AG04449 (cell line): ENCODE measurements around the gene LRRC74B.
"Not testable (repeated sequence)": the region's sequence is repeated elsewhere in the genome, so short reads cannot be mapped to it uniquely, and the experiment has no call there.

ENCODE experiments used
- CTCF ChIA-PET: fragments of 350-600 bp; formaldehyde crosslinking; extraction: SDS; loops from one replicate; lab custom pipeline; 2021; ENCODE audit warnings: antibody characterized with exemption; lab: Yijun Ruan, JAX
- POLR2A ChIA-PET: fragments of 400-600, 350-600 bp; formaldehyde crosslinking; extraction: SDS; loops from one replicate; lab custom pipeline; 2020; ENCODE audit warnings: antibody characterized with exemption, inconsistent platforms; lab: Yijun Ruan, JAX
- DNase-seq: peaks from one replicate; pipeline ENCODE4 v3.0.0-alpha.2; 2010; ENCODE audit warnings: low read depth, low spot score
- H3K4me3 ChIP-seq: 2 replicates; pipeline ENCODE4 v1.5.1; 2011; ENCODE audit warnings: low read depth, mild to moderate bottlenecking, control low read depth, low read length
- CTCF ChIP-seq: IDR thresholded peaks from one replicate; pipeline ENCODE4 v1.5.1; 2011; ENCODE audit warnings: mild to moderate bottlenecking, moderate library complexity, low read length, control low read depth, inconsistent platforms; ENCODE audit not compliant: insufficient read depth; ENCODE audit errors: missing control alignments

LRRC74B gene

GRCh38 chr22:21087119-21087518, 41.4 kb downstream of the LRRC74B start:
- H3K4me3 ChIP-seq = no peak overlapping the region
- no peak for TF ChIP-seq CTCF
- DNase-seq = no peak
- ChIA-PET CTCF (interaction anchor here (2.7 kb wide), 1 partner anchor 15 kb away, joined by 14 read pairs; no protein-coding TSS in a partner anchor), POLR2A (no interaction called here)

GRCh38 chr22:21087926-21088325, 42.2 kb downstream of the LRRC74B start:
- POLR2A ChIA-PET, DNase-seq, H3K4me3 ChIP-seq: not testable (repeated sequence)
- CTCF ChIA-PET = interaction anchor here (2.7 kb wide), 1 partner anchor 15 kb away, joined by 14 read pairs; no protein-coding TSS in a partner anchor

GRCh38 chr22:21091220-21091619, 45.5 kb downstream of the LRRC74B start:
- DNase-seq, POLR2A ChIA-PET, H3K4me3 ChIP-seq: not testable (repeated sequence)
- CTCF ChIA-PET = interaction anchor here (1.3 kb wide), 2 partner anchors 11 to 12 kb away, joined by 5 to 6 read pairs; no protein-coding TSS in a partner anchor

- no peak for DNase-seq
- POLR2A ChIA-PET = no interaction called here
- H3K4me3 ChIP-seq = no peak overlapping the region
- no peak for TF ChIP-seq CTCF
- CTCF ChIA-PET = interaction anchor here (1.4 kb wide), 1 partner anchor 10 kb away, joined by 11 read pairs; no protein-coding TSS in a partner anchor
These were observed 47.2 kb downstream of the LRRC74B start for GRCh38 chr22:21092797-21093554.

- DNase-seq, H3K4me3 ChIP-seq, POLR2A ChIA-PET: not testable (repeated sequence)
- CTCF ChIA-PET = interaction anchor here (1.4 kb wide), 1 partner anchor 9 kb away, joined by 11 read pairs; no protein-coding TSS in a partner anchor
These were observed 47.9 kb downstream of the LRRC74B start for GRCh38 chr22:21093555-21094137.

- no peak for DNase-seq
- CTCF ChIA-PET = no interaction called here
- TF ChIP-seq CTCF = no peak
- POLR2A ChIA-PET = no interaction called here
- H3K4me3 ChIP-seq = no peak overlapping the region
These were observed 49.4 kb downstream of the LRRC74B start for GRCh38 chr22:21094911-21095772.

- ChIA-PET CTCF (interaction anchor here (0.6 kb wide), 1 partner anchor 10 kb away, joined by 3 read pairs; no protein-coding TSS in a partner anchor), POLR2A (no interaction called here)
- H3K4me3 ChIP-seq = no peak overlapping the region
- TF ChIP-seq CTCF = no peak
- DNase-seq = no peak
These were observed 50.0 kb downstream of the LRRC74B start for GRCh38 chr22:21095773-21096107.

GRCh38 chr22:21096878-21097277, 51.1 kb downstream of the LRRC74B start:
- H3K4me3 ChIP-seq, DNase-seq, POLR2A ChIA-PET: not testable (repeated sequence)
- CTCF ChIA-PET = interaction anchor here (0.6 kb wide), 1 partner anchor 11 kb away, joined by 3 read pairs; no protein-coding TSS in a partner anchor
